Measurements from ENCODE around the gene PRKN.

DNA sequence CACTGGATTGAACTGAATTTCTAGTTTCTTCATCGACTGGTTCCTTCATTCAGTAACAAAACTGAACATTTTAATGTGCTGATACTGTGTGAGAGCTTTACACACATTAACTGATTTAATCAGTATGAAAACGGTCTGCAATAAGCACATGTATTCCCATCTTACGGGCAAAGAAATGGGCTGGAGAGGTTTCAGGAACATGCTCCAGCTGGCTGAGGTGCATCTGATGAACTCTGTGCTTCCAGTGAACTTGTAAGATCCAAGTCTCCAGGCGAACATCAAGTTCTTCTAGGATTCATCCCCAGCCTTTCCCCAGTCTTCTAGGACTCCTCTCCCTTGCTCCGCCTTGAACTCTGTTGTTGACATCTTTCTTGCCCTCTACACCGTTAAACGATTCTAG, 1233.0 kb downstream of the PRKN start:
- TF ChIP-seq CTCF (conservative IDR thresholded peaks at IDR 0.05) (no peak), EZH2 (IDR thresholded peaks at IDR 0.05; ENCODE audit: low read depth) (no peak)
